NT2/D1 (cell line): Measurements from ENCODE around the gene EPO.

Source experiments
- DNase-seq: peaks from one replicate; pipeline ENCODE4 v3.0.0-alpha.2; 2011; ENCODE audit warnings: low read depth, low spot score
- H3K27me3 ChIP-seq: 2 replicates; pipeline ENCODE4 v1.6.0; 2011; ENCODE audit warnings: mild to moderate bottlenecking; ENCODE audit not compliant: insufficient read length, insufficient read depth
- H3K36me3 ChIP-seq: 2 replicates; pipeline ENCODE4 v1.6.1; 2011; ENCODE audit warnings: mild to moderate bottlenecking, low read length, mixed read lengths; ENCODE audit not compliant: insufficient read depth, insufficient read length
- H3K4me1 ChIP-seq: 2 replicates; pipeline ENCODE4 v1.5.1; 2011; ENCODE audit not compliant: insufficient read depth, insufficient read length
- H3K4me3 ChIP-seq: 2 replicates; pipeline ENCODE4 v1.5.1; 2011; ENCODE audit warnings: low read depth; ENCODE audit not compliant: insufficient read length
- H3K9ac ChIP-seq: 2 replicates; pipeline ENCODE4 v1.6.0; 2011; ENCODE audit warnings: low read depth; ENCODE audit not compliant: insufficient read length
- H3K9me3 ChIP-seq: 2 replicates; pipeline ENCODE4 v1.5.1; 2011; ENCODE audit warnings: mild to moderate bottlenecking, low read length; ENCODE audit not compliant: insufficient read depth
- SUZ12 ChIP-seq: IDR thresholded peaks from 2 replicates; pipeline ENCODE4 v1.6.1; 2011; ENCODE audit not compliant: insufficient read length, insufficient read depth; ENCODE audit errors: extremely low read depth
- YY1 ChIP-seq: IDR thresholded peaks from 2 replicates; pipeline ENCODE4 v1.6.1; 2011; ENCODE audit not compliant: insufficient read length, insufficient read depth
- ZNF274 ChIP-seq: IDR thresholded peaks from 2 replicates; pipeline ENCODE4 v1.6.1; 2011; ENCODE audit warnings: mild to moderate bottlenecking, low read depth, low read length

The EPO gene

DNA sequence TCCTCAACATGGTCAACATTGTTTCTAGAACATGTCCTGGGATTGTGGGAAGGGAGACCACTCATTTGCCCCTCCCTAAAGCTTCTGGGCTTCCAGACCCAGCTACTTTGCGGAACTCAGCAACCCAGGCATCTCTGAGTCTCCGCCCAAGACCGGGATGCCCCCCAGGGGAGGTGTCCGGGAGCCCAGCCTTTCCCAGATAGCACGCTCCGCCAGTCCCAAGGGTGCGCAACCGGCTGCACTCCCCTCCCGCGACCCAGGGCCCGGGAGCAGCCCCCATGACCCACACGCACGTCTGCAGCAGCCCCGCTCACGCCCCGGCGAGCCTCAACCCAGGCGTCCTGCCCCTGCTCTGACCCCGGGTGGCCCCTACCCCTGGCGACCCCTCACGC lies at the start of gene EPO:
TSS of gene EPO (plus strand) at position 190 of the 392 bp plus-strand sequence. CDS start 513 bp downstream, outside the sequence.
- TF ChIP-seq ZNF274 (no peak), YY1 (no peak), SUZ12 (no peak)
- peaks cover 4% of the 10 kb centered on the region for H3K4me1 ChIP-seq
- DNase-seq: no peak
- no peaks in the 10 kb centered on the region for H3K36me3 ChIP-seq
- peak within 1 kb of the TSS; percentile 64 for H3K9ac ChIP-seq
- peak within 1 kb of the TSS; percentile 39 for H3K4me3 ChIP-seq
- peaks cover 41% of the 10 kb centered on the region for H3K27me3 ChIP-seq
- no peaks in the 10 kb centered on the region; the same call in 1 of the 2 replicates for H3K9me3 ChIP-seq

DNA sequence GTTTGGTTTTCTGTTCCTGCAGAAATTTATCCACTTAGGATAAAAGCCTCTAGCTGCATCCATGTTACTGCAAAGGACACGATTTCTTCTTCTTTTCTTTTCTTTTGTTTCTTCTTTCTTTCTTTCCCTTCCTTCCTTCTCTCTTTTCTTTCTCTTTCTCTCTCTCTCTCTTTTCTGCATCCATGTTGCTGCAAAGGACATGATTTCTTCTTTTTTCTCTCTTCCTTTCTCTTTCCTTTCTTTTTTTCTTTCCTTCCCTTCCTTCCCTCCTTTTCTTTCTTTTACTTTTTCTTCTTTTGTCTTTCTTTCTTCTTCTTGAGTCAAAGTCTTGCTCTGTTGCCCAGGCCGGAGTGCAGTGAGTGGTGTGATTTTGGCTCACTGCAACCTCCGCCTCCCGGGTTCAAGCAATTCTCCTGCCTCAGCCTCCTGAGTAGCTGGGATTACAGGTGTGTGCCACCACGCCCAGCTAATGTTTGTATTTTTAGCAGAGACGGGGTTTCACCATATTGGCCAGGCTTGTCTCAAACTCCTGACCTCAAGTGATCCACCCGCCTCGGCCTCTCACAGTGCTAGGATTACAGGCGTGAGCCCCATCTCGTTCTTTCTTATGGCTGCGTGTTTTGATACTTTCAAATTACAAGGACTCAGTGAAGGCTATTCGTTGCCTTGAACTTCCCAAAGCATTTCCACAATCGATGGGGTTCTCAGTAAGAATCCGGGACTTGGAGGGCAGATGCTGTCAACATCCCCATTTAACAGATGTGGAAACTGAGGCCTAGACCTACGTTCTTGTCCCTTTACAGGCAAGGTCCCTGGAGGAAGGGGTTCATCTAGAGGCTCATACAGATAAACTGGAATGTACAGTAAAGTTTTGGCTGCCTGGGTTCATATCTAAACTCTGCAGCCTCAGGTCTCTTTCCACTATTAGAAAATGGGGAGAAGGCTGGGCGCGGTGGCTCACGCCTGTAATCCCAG lies 48.6 kb upstream of the EPO start:
- TF ChIP-seq YY1 (no peak), SUZ12 (no peak), ZNF274 (no peak)
- Histone ChIP-seq H3K27me3 (peaks cover 2% of the 10 kb centered on the region), H3K4me3 (no peak overlapping the region), H3K9me3 (no peaks in the 10 kb centered on the region), H3K9ac (no peak overlapping the region), H3K36me3 (peaks cover 4% of the 10 kb centered on the region), H3K4me1 (peaks cover 3% of the 10 kb centered on the region)
- no peak for DNase-seq

DNA sequence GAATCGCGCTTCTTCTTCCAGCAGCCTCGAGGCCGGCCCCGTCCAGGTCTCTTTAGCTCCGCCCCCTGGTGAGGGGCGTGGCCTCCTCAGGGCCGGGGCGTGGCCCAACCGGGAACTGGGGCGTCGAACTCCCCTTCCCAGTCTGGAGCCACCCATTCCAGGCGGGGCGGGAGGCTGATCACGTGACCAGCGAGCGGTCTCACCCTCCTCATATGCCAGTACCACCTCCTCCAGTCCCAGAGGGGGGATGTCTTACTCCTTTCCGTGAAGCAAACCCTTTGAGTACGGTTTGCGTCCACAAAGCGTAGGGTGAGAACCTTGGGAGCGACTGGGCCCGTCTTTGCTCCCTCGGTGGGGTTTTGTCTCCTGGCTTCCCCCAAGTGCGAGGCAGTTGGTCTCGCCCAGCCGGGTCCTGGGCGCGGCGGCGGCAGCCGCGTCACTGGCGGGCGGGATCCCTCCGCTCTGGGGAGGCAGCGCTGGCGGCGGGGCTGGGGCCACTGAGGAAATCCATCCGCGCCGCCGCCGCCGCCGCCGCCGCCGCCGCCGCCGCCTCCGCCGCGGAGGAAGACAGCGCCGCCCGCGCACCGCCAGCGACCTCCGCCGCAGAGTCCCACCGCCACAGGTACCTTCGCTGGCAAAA lies 46.8 kb upstream of the EPO start, which contains the start of gene GNB2:
TSS of gene GNB2 (plus strand) at position 439 of the 640 bp plus-strand sequence. CDS start 2,526 bp downstream, outside the sequence.
- H3K9ac ChIP-seq: peak within 1 kb of the TSS; percentile 83
- DNase-seq: peak; percentile 98
- no peaks in the 10 kb centered on the region for H3K9me3 ChIP-seq
- H3K36me3 ChIP-seq: peaks cover 21% of the 10 kb centered on the region
- peaks cover 9% of the 10 kb centered on the region for H3K4me1 ChIP-seq
- H3K27me3 ChIP-seq: peaks cover 2% of the 10 kb centered on the region
- H3K4me3 ChIP-seq: peak within 1 kb of the TSS; percentile 79
- no peak for TF ChIP-seq SUZ12
- TF ChIP-seq ZNF274: no peak
- no peak for TF ChIP-seq YY1

DNA sequence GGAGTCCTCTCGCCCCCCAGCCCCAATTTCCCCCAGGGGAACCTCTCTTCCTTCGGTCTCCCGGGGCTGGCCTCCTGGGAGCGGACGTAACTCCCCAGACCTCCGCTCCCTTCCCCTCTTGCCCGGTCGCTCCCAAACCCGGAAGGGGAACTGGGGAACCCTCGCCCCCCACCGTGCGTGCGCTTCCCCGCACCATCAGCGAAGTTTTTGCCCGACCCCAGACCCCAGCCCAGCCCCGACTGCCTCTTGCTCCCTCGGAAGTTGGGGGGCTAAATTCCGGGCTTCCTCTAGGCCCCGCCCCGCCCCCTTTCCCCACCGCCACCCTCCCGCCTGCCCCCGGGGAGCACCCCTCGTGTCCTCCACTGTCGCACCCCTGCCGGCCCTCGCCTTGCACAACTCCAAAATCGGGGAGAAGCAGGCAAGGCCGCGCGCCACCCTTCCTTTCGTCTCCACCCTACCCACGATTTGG lies 46.3 kb upstream of the EPO start:
- Histone ChIP-seq H3K36me3 (peaks cover 26% of the 10 kb centered on the region), H3K9ac (peak overlapping the region; percentile 83), H3K9me3 (no peaks in the 10 kb centered on the region), H3K4me3 (peak overlapping the region; percentile 79), H3K27me3 (peaks cover 2% of the 10 kb centered on the region), H3K4me1 (peaks cover 9% of the 10 kb centered on the region)
- TF ChIP-seq SUZ12 (no peak), ZNF274 (no peak), YY1 (no peak)
- no peak for DNase-seq

DNA sequence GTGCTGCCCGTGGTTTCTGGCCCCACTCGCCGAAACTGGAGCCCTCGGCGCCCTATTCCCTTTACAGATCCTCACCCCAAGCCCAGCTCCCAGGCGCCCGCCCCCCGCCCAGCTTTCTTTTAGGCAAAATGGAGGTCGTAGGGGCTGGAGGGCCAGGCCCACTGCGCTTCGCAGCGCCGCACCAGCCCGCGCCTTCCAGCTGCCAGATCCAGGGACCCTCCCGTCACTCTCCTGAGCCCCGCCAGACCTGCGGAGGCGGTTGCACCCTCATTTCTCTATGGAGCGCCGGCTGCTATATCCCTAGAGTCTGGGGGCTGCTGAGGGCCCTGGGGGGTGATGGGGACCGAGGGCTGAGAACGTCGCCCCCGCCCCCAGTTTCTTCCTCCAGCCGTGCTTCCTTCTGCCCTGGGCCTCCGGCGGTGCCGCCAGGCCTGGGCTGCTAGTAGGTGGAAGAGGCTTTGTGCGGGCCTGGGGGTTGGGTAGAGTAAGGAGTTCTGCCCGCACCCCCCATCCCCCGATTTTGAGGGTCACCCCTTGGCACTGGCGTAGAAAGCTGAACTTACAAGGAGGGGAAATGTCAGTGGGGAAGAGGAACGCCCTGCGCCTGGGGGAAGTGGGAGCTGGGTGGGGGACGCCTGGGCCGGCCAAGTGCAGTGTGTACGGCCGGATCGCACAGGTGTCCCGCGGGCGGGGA lies 45.7 kb upstream of the EPO start:
- H3K9me3 ChIP-seq: no peaks in the 10 kb centered on the region
- DNase-seq: no peak

DNA sequence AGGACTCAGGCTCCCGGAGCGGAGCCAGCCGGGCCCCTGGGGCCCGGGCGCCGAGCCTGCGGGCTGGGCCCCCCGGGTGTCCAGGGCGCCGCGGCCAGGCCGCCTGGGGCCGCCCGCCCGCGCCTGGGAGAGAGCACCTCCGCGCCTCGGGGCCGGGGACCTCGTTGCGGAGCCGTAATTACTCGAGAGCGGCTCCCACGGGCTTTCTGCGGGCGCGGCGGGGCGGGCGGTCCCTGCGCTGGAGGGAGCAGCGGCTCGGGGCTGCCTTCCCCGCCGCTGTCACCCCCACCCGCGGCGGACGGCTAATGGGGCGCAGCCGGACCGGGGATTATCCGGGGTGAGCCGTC lies 45.2 kb upstream of the EPO start:
- Histone ChIP-seq H3K4me1 (peaks cover 9% of the 10 kb centered on the region), H3K4me3 (peak overlapping the region; percentile 79), H3K36me3 (peaks cover 34% of the 10 kb centered on the region), H3K9ac (peak overlapping the region; percentile 83), H3K9me3 (no peaks in the 10 kb centered on the region), H3K27me3 (peaks cover 2% of the 10 kb centered on the region)
- DNase-seq: no peak
- TF ChIP-seq YY1 (no peak), ZNF274 (no peak), SUZ12 (no peak)

More for the DNA sequence above, 45.7 kb upstream of the EPO start:
- H3K4me1 ChIP-seq: peaks cover 9% of the 10 kb centered on the region
- H3K36me3 ChIP-seq: peaks cover 31% of the 10 kb centered on the region
- H3K27me3 ChIP-seq: peaks cover 2% of the 10 kb centered on the region
- H3K9ac ChIP-seq: peak overlapping the region; percentile 83
- no peak for TF ChIP-seq SUZ12
- no peak for TF ChIP-seq YY1
- no peak for TF ChIP-seq ZNF274
- peak overlapping the region; percentile 79 for H3K4me3 ChIP-seq
